ENCODE data around the gene GIT2.
"Not testable (repeated sequence)": the region's sequence is repeated elsewhere in the genome, so short reads cannot be mapped to it uniquely, and the experiment has no call there.

GRCh38 chr12:109891731-109892130 is 104.4 kb downstream of the GIT2 start:
- TF ChIP-seq CTCF, POLR2A (IDR thresholded peaks at IDR 0.05): not testable (repeated sequence)

Data from esophagus squamous epithelium (tissue), 4 donors.